Measurements from ENCODE around the gene SCFD2. TPM values are rescaled to one million over a fixed set of nuclear protein-coding genes. Genes with fewer than 3 reads are reported as not detected.
"Not testable (repeated sequence)": the region's sequence is repeated elsewhere in the genome, so short reads cannot be mapped to it uniquely, and the experiment has no call there.

The SCFD2 gene
- total RNA-seq, result 33.2 and 35.4 TPM in 2 replicates

DNA sequence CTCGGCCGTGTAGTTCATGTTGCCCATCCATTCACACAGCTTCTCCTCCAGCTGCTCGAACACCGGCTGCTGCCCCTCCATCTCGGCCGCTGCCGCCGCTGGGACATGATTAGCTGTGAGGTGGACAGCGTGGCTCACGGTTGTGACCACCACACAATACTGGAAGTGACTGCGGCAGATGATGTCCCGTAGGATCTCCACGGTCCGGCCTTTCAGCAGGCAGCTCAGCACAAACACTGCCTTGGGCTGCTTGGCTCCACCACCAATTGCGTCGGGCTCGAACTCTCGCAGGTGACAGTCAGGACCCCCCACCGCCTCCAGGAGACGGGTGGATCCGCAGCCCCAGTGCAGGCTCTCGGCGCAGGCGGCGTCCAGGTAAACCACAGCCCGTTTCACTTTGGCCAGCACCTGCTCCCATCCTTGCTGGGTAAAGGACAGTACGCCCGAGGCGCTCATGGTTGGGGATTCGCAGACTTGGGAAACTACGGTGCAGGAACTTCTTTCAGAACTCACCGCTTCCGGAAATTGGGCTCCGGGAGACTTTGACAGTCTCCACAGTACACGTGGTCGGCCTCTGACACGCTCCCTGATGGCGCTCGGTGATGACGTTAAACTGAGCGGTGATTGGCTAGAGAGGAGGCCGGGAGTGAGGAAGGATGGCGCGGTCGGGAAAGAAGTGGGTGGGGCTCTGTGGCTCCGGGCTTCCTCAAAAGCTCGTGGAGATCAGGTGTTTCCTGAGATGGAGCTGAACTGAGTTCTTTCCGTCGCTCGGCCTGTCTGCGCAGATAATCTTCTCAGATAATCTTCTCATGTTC lies at the start of gene SCFD2:
SCFD2 (minus strand) TSS at position 576 of the 815 bp plus-strand sequence.
- TF ChIP-seq, protein P1, sequence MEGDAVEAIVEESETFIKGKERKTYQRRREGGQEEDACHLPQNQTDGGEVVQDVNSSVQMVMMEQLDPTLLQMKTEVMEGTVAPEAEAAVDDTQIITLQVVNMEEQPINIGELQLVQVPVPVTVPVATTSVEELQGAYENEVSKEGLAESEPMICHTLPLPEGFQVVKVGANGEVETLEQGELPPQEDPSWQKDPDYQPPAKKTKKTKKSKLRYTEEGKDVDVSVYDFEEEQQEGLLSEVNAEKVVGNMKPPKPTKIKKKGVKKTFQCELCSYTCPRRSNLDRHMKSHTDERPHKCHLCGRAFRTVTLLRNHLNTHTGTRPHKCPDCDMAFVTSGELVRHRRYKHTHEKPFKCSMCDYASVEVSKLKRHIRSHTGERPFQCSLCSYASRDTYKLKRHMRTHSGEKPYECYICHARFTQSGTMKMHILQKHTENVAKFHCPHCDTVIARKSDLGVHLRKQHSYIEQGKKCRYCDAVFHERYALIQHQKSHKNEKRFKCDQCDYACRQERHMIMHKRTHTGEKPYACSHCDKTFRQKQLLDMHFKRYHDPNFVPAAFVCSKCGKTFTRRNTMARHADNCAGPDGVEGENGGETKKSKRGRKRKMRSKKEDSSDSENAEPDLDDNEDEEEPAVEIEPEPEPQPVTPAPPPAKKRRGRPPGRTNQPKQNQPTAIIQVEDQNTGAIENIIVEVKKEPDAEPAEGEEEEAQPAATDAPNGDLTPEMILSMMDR (IDR thresholded peaks at IDR 0.05; ENCODE audit: insufficient read depth, low read depth, low read length), result no peak
- peak within 1 kb of the TSS; percentile 81 for H3K4me3 ChIP-seq (ENCODE audit: low read depth, low read length)
- peak; percentile 98 for DNase-seq (ENCODE audit: low read depth)

DNA sequence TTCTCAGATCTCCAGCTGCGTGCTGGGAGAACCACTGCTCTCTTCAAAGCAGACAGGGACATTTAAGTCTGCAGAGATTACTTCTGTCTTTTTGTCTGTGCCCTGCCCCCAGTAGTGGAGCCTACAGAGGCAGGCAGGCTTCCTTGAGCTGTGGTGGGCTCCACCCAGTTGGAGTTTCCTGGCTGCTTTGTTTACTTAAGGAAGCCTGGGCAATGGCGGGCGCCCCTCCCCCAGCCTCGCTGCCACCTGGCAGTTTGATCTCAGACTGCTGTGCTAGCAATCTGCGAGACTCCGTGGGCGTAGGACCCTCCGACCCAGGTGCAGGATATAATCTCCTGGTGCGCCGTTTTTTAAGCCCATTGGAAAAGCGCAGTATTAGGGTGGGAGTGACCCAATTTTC lies 43.6 kb upstream of the SCFD2 start:
- H3K4me3 ChIP-seq (ENCODE audit: low read depth, low read length); DNase-seq (ENCODE audit: low read depth): not testable (repeated sequence)

DNA sequence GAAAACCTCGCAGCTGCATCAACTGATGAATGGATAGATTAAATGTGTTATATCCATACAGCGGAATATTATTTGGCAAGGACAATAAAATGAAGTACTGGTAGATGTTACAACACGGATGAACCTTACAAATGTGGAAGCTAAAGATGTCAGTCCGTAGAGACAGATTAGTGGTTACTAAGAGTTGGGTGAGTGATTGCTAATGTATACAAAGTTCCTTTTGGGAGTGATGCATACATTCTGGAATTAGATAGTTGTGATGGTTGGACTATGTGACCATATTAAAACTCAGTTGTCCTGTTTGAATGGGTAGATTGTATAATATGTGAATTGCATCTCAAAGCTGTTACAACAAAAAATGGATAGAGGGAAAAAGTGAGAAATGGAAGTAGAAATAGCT lies 14.4 kb upstream of the SCFD2 start:
- DNase-seq (ENCODE audit: low read depth), result no peak
- TF ChIP-seq, protein P1 (IDR thresholded peaks at IDR 0.05; ENCODE audit: insufficient read depth, low read depth, low read length), result no peak
- no peak overlapping the region for H3K4me3 ChIP-seq (ENCODE audit: low read depth, low read length)

DNA sequence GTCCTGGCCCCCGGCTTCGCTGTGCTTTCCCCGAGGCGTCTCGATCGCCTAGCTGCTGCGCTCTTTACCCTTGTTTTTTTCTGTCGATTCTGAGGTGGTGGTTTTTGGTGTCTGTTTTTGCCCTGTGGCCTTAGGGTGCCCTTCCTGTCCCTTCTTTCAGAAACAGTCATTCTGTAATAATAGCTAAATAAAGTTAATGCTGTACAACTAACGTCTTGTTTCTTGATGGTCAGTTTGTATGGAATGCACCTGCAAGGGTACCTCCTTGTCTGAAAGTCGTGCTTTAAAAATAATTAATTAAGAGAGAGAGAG lies 12.3 kb upstream of the SCFD2 start:
- DNase-seq (ENCODE audit: low read depth), result no peak
- TF ChIP-seq, protein P1 (IDR thresholded peaks at IDR 0.05; ENCODE audit: insufficient read depth, low read depth, low read length), result no peak
- H3K4me3 ChIP-seq (ENCODE audit: low read depth, low read length), result peak overlapping the region; percentile 85

DNA sequence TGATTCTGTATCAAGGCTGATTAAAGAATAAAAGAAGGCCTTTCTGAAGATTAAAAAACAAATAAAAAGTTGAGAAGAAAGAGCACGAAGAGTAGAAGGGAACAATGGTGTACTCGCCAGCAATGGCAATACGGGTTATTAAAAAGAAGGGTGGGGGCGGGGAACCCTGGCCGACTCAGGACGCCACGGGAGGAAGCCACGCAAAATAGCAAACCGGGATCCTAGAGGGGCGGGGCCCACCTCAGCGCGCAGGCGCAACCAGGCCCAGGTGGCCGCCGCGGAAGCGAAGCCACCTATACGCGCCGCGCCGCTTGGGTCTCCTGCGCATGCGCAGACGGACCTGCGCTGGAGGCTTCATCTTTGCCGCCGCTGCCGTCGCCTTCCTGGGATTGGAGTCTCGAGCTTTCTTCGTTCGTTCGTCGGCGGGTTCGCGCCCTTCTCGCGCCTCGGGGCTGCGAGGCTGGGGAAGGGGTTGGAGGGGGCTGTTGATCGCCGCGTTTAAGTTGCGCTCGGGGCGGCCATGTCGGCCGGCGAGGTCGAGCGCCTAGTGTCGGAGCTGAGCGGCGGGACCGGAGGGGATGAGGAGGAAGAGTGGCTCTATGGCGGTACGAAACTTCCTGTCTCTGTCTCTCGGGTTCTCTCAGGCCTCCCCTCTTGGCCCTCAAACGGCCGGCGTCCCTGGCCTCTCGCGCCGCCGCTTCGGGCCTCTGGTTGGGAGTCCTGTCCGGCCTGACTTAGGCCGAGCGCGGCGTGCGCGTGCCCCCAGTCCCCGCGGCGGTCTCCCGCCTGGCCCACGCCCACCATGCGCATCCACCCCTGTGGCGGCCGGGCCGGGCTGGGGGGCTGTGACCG lies 11.7 kb upstream of the SCFD2 start, which contains the start of gene FIP1L1:
FIP1L1 (plus strand) TSS at position 323 of the 852 bp plus-strand sequence; CDS start at position 521, 198 bp downstream.
- TF ChIP-seq, protein P1 (IDR thresholded peaks at IDR 0.05; ENCODE audit: insufficient read depth, low read depth, low read length), result no peak
- DNase-seq (ENCODE audit: low read depth), result peak; percentile 91
- H3K4me3 ChIP-seq (ENCODE audit: low read depth, low read length), result peak within 1 kb of the TSS; percentile 85

DNA sequence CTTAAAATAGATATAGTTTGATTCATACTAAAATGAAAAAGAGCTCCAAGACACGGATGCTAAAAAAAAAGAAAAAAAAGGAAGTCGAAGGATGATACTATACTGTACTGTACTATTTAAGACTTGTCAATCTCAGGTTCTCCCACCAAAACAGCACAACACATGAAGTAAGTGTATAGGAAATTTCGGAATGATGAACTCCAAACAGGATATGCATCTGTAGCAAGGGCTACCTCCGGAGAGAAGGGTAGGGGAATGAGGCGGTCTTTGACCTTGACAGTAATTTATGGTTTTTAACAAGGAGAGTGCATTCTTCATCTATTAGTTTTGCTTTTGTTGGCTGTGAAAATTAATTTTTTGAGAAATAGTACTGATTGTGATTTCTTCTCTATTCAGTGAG lies 11.0 kb upstream of the SCFD2 start:
- DNase-seq (ENCODE audit: low read depth), result no peak
- peak overlapping the region; percentile 85 for H3K4me3 ChIP-seq (ENCODE audit: low read depth, low read length)
- TF ChIP-seq, protein P1 (IDR thresholded peaks at IDR 0.05; ENCODE audit: insufficient read depth, low read depth, low read length), result no peak

DNA sequence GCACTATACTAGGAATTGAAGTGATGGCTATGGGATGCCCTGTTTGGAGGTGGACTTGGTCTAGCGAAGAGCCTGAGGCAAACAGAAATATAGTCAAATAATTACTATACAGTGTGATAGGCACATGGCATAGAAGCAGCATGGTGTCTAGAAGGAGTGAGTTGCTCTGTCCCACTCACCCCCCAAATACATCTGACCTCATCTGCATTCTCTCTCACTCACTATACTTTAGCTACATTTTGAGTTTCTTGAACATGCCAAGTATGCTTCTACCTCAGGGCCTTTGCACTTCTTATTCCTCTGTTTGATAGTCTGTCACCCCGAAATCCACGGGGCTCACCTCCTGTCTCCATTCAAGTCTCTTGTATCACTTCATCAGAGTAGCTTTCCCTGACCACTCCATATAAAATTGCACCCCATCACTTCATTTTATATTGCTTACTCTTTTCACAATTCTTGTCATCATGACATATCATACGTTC lies 9.0 kb upstream of the SCFD2 start:
- DNase-seq (ENCODE audit: low read depth), result no peak
- H3K4me3 ChIP-seq (ENCODE audit: low read depth, low read length), result no peak overlapping the region
- TF ChIP-seq, protein P1 (IDR thresholded peaks at IDR 0.05; ENCODE audit: insufficient read depth, low read depth, low read length), result no peak
